NCI-H2107 treated with DMSO at 0.1 percent for 48 hours (cell line): ENCODE results near the gene TBX3.

Experiments used
- DNase-seq: peaks from one replicate; lab custom pipeline; 2025; ENCODE audit not compliant: unreplicated experiment; lab: John Stamatoyannopoulos, UW

The TBX3 gene

GRCh38 chr12:114682785-114683708 is 928 bp downstream of the TBX3 start:
- DNase-seq = no peak

- DNase-seq = no peak
Observed at GRCh38 chr12:114682106-114682784, 1.7 kb downstream of the TBX3 start.

GRCh38 chr12:114681116-114681871 is 2.7 kb downstream of the TBX3 start:
- DNase-seq = no peak

- no peak for DNase-seq
Observed at GRCh38 chr12:114680604-114681069, 3.3 kb downstream of the TBX3 start.

GRCh38 chr12:114679942-114680341 is 4.0 kb downstream of the TBX3 start:
- no peak for DNase-seq

- no peak for DNase-seq
Observed at GRCh38 chr12:114679452-114679875, 4.5 kb downstream of the TBX3 start.

GRCh38 chr12:114678718-114679117 is 5.3 kb downstream of the TBX3 start:
- no peak for DNase-seq

- DNase-seq = no peak
Observed at GRCh38 chr12:114678028-114678427, 5.9 kb downstream of the TBX3 start.

- DNase-seq = no peak
Observed at GRCh38 chr12:114676142-114676741, 7.7 kb downstream of the TBX3 start.

GRCh38 chr12:114674251-114675047 is 9.5 kb downstream of the TBX3 start:
- no peak for DNase-seq

- no peak for DNase-seq
Observed at GRCh38 chr12:114673901-114674250, 10.1 kb downstream of the TBX3 start.

GRCh38 chr12:114673169-114673833 is 10.7 kb downstream of the TBX3 start:
- no peak for DNase-seq

- no peak for DNase-seq
Observed at GRCh38 chr12:114672817-114673168, 11.2 kb downstream of the TBX3 start.

- no peak for DNase-seq
Observed at GRCh38 chr12:114671443-114672411, 12.2 kb downstream of the TBX3 start.

GRCh38 chr12:114671066-114671442 is 12.9 kb downstream of the TBX3 start:
- no peak for DNase-seq

GRCh38 chr12:114670291-114670980 is 13.5 kb downstream of the TBX3 start:
- DNase-seq = no peak

- no peak for DNase-seq
Observed at GRCh38 chr12:114669401-114670290, 14.3 kb downstream of the TBX3 start.
